Osteoblast (primary cell): Measurements from ENCODE around the gene PRIMPOL. TPM values are rescaled to one million over a fixed set of nuclear protein-coding genes. Genes with fewer than 3 reads are reported as not detected.

Experiments
- DNase-seq: peaks from one replicate; pipeline ENCODE4 v3.0.0; 2011; ENCODE audit warnings: low spot score, mixed read lengths; ENCODE audit not compliant: insufficient read length; ENCODE audit errors: missing footprints
- H2AFZ ChIP-seq: 2 replicates; pipeline ENCODE4 v1.6.0; 2011; ENCODE audit warnings: mild to moderate bottlenecking, low read length
- H3K27ac ChIP-seq: 2 replicates; pipeline ENCODE4 v1.5.1; 2011; ENCODE audit warnings: mild to moderate bottlenecking, low read depth, low read length, moderate library complexity
- H3K27me3 ChIP-seq: 2 replicates; pipeline ENCODE4 v1.6.0; 2012; ENCODE audit warnings: mild to moderate bottlenecking, control low read depth, inconsistent platforms, low read length, moderate library complexity; ENCODE audit not compliant: insufficient read depth
- H3K36me3 ChIP-seq: 2 replicates; pipeline ENCODE4 v1.5.1; 2011; ENCODE audit warnings: mild to moderate bottlenecking, low read length, control low read depth, moderate library complexity; ENCODE audit not compliant: insufficient read depth
- H3K4me1 ChIP-seq: 2 replicates; pipeline ENCODE4 v1.5.1; 2011; ENCODE audit warnings: mild to moderate bottlenecking, low read length, control low read depth, moderate library complexity; ENCODE audit not compliant: insufficient read depth
- H3K4me2 ChIP-seq: 2 replicates; pipeline ENCODE4 v1.6.0; 2011; ENCODE audit warnings: mild to moderate bottlenecking, low read length; ENCODE audit not compliant: insufficient read depth
- H3K4me3 ChIP-seq: fragments of 200-600 bp; sonication (generic); 3 replicates; pipeline ENCODE4 v1.5.1; 2012; ENCODE audit warnings: mild to moderate bottlenecking, low read length, inconsistent platforms; ENCODE audit not compliant: insufficient read depth
- H3K79me2 ChIP-seq: 2 replicates; pipeline ENCODE4 v1.6.0; 2012; ENCODE audit warnings: mild to moderate bottlenecking, low read length, control low read depth, inconsistent platforms; ENCODE audit not compliant: insufficient read depth
- H3K9me3 ChIP-seq: 2 replicates; pipeline ENCODE4 v1.5.1; 2011; ENCODE audit warnings: low read depth, low read length, control low read depth
- H4K20me1 ChIP-seq: 2 replicates; pipeline ENCODE4 v1.6.0; 2012; ENCODE audit warnings: mild to moderate bottlenecking, low read length, control low read depth; ENCODE audit not compliant: insufficient read depth
- CTCF ChIP-seq: IDR thresholded peaks from 2 replicates; pipeline ENCODE4 v1.5.1; 2011; ENCODE audit warnings: mild to moderate bottlenecking, low read depth, low read length, moderate library complexity; ENCODE audit errors: extremely low read depth
- total RNA-seq: library from RNA; depleted of rRNA; stranded (reverse); fragments of >200 nt; gene quantifications from 2 replicates; pipeline ENCODE4 v1.2.3, GENCODE V29; 2012

PRIMPOL gene
- total RNA-seq, 1 donor, result 16.6 TPM

GRCh38 chr4:184719407-184719806, 69.9 kb downstream of the PRIMPOL start:
- no peaks in the 10 kb centered on the region for H3K9me3 ChIP-seq
- no peak for TF ChIP-seq CTCF
- no peak for DNase-seq
- no peaks in the 10 kb centered on the region for H3K27me3 ChIP-seq
- no peaks in the 10 kb centered on the region for H3K36me3 ChIP-seq
- H4K20me1 ChIP-seq, result no peaks in the 10 kb centered on the region
- peaks cover 2% of the 10 kb centered on the region for H3K79me2 ChIP-seq
- no peaks in the 10 kb centered on the region for H3K4me1 ChIP-seq
- no peak overlapping the region for H3K27ac ChIP-seq
- H3K4me2 ChIP-seq, result no peak overlapping the region
- H3K4me3 ChIP-seq, result no peak overlapping the region
- peak overlapping the region; percentile 63 for H2AFZ ChIP-seq

- Histone ChIP-seq H3K27me3 (no peaks in the 10 kb centered on the region), H3K36me3 (no peaks in the 10 kb centered on the region), H3K4me3 (no peak overlapping the region), H3K4me1 (no peaks in the 10 kb centered on the region), H3K27ac (no peak overlapping the region), H3K79me2 (peaks cover 2% of the 10 kb centered on the region), H3K4me2 (no peak overlapping the region), H4K20me1 (no peaks in the 10 kb centered on the region), H2AFZ (no peak overlapping the region), H3K9me3 (no peaks in the 10 kb centered on the region)
- DNase-seq, result no peak
- TF ChIP-seq CTCF, result no peak
Observed at GRCh38 chr4:184721254-184721653, 71.7 kb downstream of the PRIMPOL start.

GRCh38 chr4:184722798-184723197, 73.3 kb downstream of the PRIMPOL start:
- H3K79me2 ChIP-seq, result peaks cover 3% of the 10 kb centered on the region
- no peak overlapping the region for H3K27ac ChIP-seq
- H3K9me3 ChIP-seq, result no peaks in the 10 kb centered on the region
- no peak overlapping the region for H3K4me2 ChIP-seq
- no peaks in the 10 kb centered on the region for H3K4me1 ChIP-seq
- H3K4me3 ChIP-seq, result no peak overlapping the region
- peak; percentile 45 for DNase-seq
- peak; percentile 15 for TF ChIP-seq CTCF
- H3K36me3 ChIP-seq, result no peaks in the 10 kb centered on the region
- H3K27me3 ChIP-seq, result no peaks in the 10 kb centered on the region
- no peak overlapping the region for H2AFZ ChIP-seq
- no peaks in the 10 kb centered on the region for H4K20me1 ChIP-seq

- no peak overlapping the region for H3K4me3 ChIP-seq
- H2AFZ ChIP-seq, result peak overlapping the region; percentile 63
- no peaks in the 10 kb centered on the region for H4K20me1 ChIP-seq
- H3K79me2 ChIP-seq, result peaks cover 29% of the 10 kb centered on the region
- H3K9me3 ChIP-seq, result no peaks in the 10 kb centered on the region
- no peak for TF ChIP-seq CTCF
- no peak for DNase-seq
- no peaks in the 10 kb centered on the region for H3K27me3 ChIP-seq
- no peaks in the 10 kb centered on the region for H3K36me3 ChIP-seq
- peaks cover 13% of the 10 kb centered on the region for H3K4me1 ChIP-seq
- no peak overlapping the region for H3K27ac ChIP-seq
- no peak overlapping the region for H3K4me2 ChIP-seq
Observed at GRCh38 chr4:184727430-184727829, 77.9 kb downstream of the PRIMPOL start.
